GM12878 (cell line): ENCODE measurements around the gene MTSS2. TPM values are rescaled to one million over a fixed set of nuclear protein-coding genes. Genes with fewer than 3 reads are reported as not detected.

Source experiments
- ATAC-seq: fragments of 200-7000 bp; cut with Tn5 transposase; 3 replicates; pipeline ENCODE4 v1.9.1; 2020; ENCODE audit warnings: mild to moderate bottlenecking, moderate library complexity
- BruUV-seq: library from RNA; stranded (reverse); fragments of 400-500 nt; replicated peaks from 2 replicates; lab custom pipeline; 2021; lab: Mats Ljungman, UMichigan
- CTCF ChIA-PET: fragments of 300-600 bp; sonication (Branson Sonifier 250); formaldehyde crosslinking; extraction: SDS; loops from one replicate; lab custom pipeline; 2021; ENCODE audit warnings: inconsistent platforms; lab: Yijun Ruan, JAX
- POLR2A ChIA-PET: fragments of 350-600 bp; formaldehyde crosslinking; extraction: SDS; loops from one replicate; lab custom pipeline; 2021; ENCODE audit warnings: inconsistent platforms; lab: Charles Lee
- RAD21 ChIA-PET: fragments of 300-600 bp; sonication (Branson Sonifier 250); formaldehyde crosslinking; loops from one replicate; lab custom pipeline; 2023; ENCODE audit warnings: antibody characterized with exemption; ENCODE audit not compliant: unreplicated experiment; lab: Charles Lee
- SMC1A ChIA-PET: fragments of 300-600 bp; sonication (Branson Sonifier 250); formaldehyde crosslinking; loops from one replicate; lab custom pipeline; 2023; ENCODE audit not compliant: unreplicated experiment, uncharacterized antibody; lab: Charles Lee
- DNase-seq: peaks from one replicate; pipeline ENCODE4 v3.0.0-alpha.2; 2011; ENCODE audit warnings: low read depth, low spot score
- FAIRE-seq: peaks from 3 replicates; lab custom pipeline; 2011; peaks lifted over from hg19 to GRCh38; lab: Jason Lieb, UNC
- H2AFZ ChIP-seq: 2 replicates; pipeline ENCODE4 v1.6.0; 2011; ENCODE audit warnings: low read depth, low read length, control low read depth; ENCODE audit not compliant: control insufficient read depth
- H3K27ac ChIP-seq: 2 replicates; pipeline ENCODE4 v1.5.1; 2011; ENCODE audit warnings: control low read depth; ENCODE audit not compliant: control insufficient read depth, insufficient read depth
- H3K27me3 ChIP-seq, 2 experiments: replicated peaks in 1 of 2; 2 replicates each; pipeline versions ENCODE4 v1.6.0 to v1.6.1; 2011; ENCODE audit warnings: low read length in 1 of 2; ENCODE audit not compliant: control insufficient read depth in 2 of 2, insufficient read depth in 2 of 2
- H3K36me3 ChIP-seq, 2 experiments: 2 replicates each; pipeline ENCODE4 v1.5.1; 2011; ENCODE audit warnings: low read length in 1 of 2; ENCODE audit not compliant: control insufficient read depth in 2 of 2, insufficient read depth in 2 of 2
- H3K4me1 ChIP-seq: 2 replicates; pipeline ENCODE4 v1.6.1; 2011; ENCODE audit warnings: mild to moderate bottlenecking, low read length, moderate library complexity, mixed read lengths; ENCODE audit not compliant: control insufficient read depth, insufficient read depth
- H3K4me2 ChIP-seq: 2 replicates; pipeline ENCODE4 v1.6.0; 2011; ENCODE audit warnings: control low read depth; ENCODE audit not compliant: control insufficient read depth, insufficient read depth
- H3K4me3 ChIP-seq: fragments of 200-600 bp; sonication (generic); 2 replicates; pipeline ENCODE4 v1.5.1; 2016
- H3K79me2 ChIP-seq: 2 replicates; pipeline ENCODE4 v1.6.0; 2011; ENCODE audit warnings: low read length; ENCODE audit not compliant: control insufficient read depth, insufficient read depth
- H3K9ac ChIP-seq: 2 replicates; pipeline ENCODE4 v1.8.0; 2011; ENCODE audit warnings: low read length, control low read depth, mixed read lengths; ENCODE audit not compliant: control insufficient read depth, insufficient read depth
- H3K9me3 ChIP-seq: replicated peaks from 3 replicates; pipeline ENCODE4 v1.5.1; 2011; ENCODE audit warnings: mild to moderate bottlenecking, low read length; ENCODE audit not compliant: control insufficient read depth, insufficient read depth
- H4K20me1 ChIP-seq: 2 replicates; pipeline ENCODE4 v1.6.0; 2011; ENCODE audit not compliant: control insufficient read depth, insufficient read depth
- ATF7 ChIP-seq: fragments of 450-650 bp; IDR thresholded peaks from 2 replicates; pipeline ENCODE4 v1.6.1; 2016; ENCODE audit warnings: low read depth, mild to moderate bottlenecking
- BHLHE40 ChIP-seq, 2 experiments: fragments of 450-650 bp in 1 of 2; IDR thresholded peaks; 2 replicates each; pipeline ENCODE4 v1.6.1; 2011 to 2017; ENCODE audit warnings: low read depth in 2 of 2, borderline replicate concordance in 1 of 2, improper control_type of control experiment in 1 of 2, low read length in 1 of 2, mild to moderate bottlenecking in 1 of 2
- CHD4 ChIP-seq: fragments of 200-600 bp; sonication (generic); IDR thresholded peaks from 2 replicates; pipeline ENCODE4 v1.6.1; 2016; ENCODE audit warnings: mild to moderate bottlenecking
- ELK1 ChIP-seq: IDR thresholded peaks from 2 replicates; pipeline ENCODE4 v1.6.1; 2012; ENCODE audit warnings: low read depth, low read length, improper control_type of control experiment
- GATAD2B ChIP-seq: fragments of 450-650 bp; conservative IDR thresholded peaks from 2 replicates; pipeline ENCODE4 v1.6.1; 2017; ENCODE audit warnings: low read depth, mild to moderate bottlenecking, moderate library complexity
- SMARCA5 ChIP-seq: fragments of 450-650 bp; IDR thresholded peaks from 2 replicates; pipeline ENCODE4 v1.6.1; 2017; ENCODE audit warnings: mild to moderate bottlenecking
- STAT1 ChIP-seq: fragments of 450-650 bp; conservative IDR thresholded peaks from 2 replicates; pipeline ENCODE4 v1.6.1; 2014; ENCODE audit warnings: antibody characterized with exemption, mild to moderate bottlenecking
- WGBS: methylation state at CpG from one replicate; pipeline ENCODE4 v1.1.6; 2016; ENCODE audit warnings: low lambda C conversion rate; ENCODE audit not compliant: insufficient replicate concordance, insufficient coverage; ENCODE audit errors: missing lambda C conversion rate; 5-methylcytosine and 5-hydroxymethylcytosine counted together
- in situ Hi-C: fragments of 300-500 bp; cut with MboI; formaldehyde crosslinking; loops from 9 replicates; pipeline ENCODE4 v1.14.3; 2018; ENCODE audit warnings: mixed read lengths
- intact Hi-C: fragments of 100-400 bp; cut with micrococcal nuclease; formaldehyde crosslinking; loops from one replicate; pipeline ENCODE4 v1.14.2; 2022; ENCODE audit not compliant: unreplicated experiment
- polyA plus RNA-seq, 11 experiments: library from polyadenylated mRNA; depleted of rRNA in 4 of 11; unstranded in 6 of 11; stranded (reverse) in 5 of 11; fragments of >200 nt; fragmentation: Nextera tagmentation in 4 of 11; fragmentation: Illumina TruSeq in 1 of 11; extraction: Ambion mirVana in 4 of 11; extraction: Trizol in 1 of 11; gene quantifications; 1 replicate in 1 of 11; 2 replicates in 10 of 11; pipeline versions ENCODE4 v1.2.1 to v1.2.3, GENCODE V29; 2011 to 2016; ENCODE audit warnings: inconsistent platforms in 2 of 11, missing spikeins in 2 of 11, low read depth in 1 of 11
- total RNA-seq, 4 experiments: library from RNA; depleted of rRNA in 3 of 4; stranded (reverse); fragments of >200 nt in 3 of 4; fragmentation: Illumina TruSeq in 1 of 4; extraction: Trizol in 1 of 4; gene quantifications; 2 replicates each; pipeline versions ENCODE4 v1.2.1 to v1.2.3, GENCODE V29; 2013 to 2021
- TF ChIP-seq, protein P1 (sequence below): fragments of 450-650 bp; formaldehyde crosslinking; IDR thresholded peaks from 2 replicates; pipeline ENCODE4 v1.5.0; 2022; ENCODE audit warnings: mild to moderate bottlenecking, missing genetic modification characterization
- TF ChIP-seq, protein P2 (sequence below): fragments of 450-650 bp; IDR thresholded peaks from 2 replicates; pipeline ENCODE4 v1.6.1; 2018; ENCODE audit warnings: mild to moderate bottlenecking, low read depth, moderate library complexity; ENCODE audit not compliant: partially characterized antibody

MTSS2 gene
- total and polyA plus RNA-seq, 10 of the 15 experiments (the other 5 are each of a cell fraction or from before 2014, with no cell fraction given), result under 0.01 to 0.51 (median 0.14) TPM; not detected in 4

- TF ChIP-seq, protein P1, sequence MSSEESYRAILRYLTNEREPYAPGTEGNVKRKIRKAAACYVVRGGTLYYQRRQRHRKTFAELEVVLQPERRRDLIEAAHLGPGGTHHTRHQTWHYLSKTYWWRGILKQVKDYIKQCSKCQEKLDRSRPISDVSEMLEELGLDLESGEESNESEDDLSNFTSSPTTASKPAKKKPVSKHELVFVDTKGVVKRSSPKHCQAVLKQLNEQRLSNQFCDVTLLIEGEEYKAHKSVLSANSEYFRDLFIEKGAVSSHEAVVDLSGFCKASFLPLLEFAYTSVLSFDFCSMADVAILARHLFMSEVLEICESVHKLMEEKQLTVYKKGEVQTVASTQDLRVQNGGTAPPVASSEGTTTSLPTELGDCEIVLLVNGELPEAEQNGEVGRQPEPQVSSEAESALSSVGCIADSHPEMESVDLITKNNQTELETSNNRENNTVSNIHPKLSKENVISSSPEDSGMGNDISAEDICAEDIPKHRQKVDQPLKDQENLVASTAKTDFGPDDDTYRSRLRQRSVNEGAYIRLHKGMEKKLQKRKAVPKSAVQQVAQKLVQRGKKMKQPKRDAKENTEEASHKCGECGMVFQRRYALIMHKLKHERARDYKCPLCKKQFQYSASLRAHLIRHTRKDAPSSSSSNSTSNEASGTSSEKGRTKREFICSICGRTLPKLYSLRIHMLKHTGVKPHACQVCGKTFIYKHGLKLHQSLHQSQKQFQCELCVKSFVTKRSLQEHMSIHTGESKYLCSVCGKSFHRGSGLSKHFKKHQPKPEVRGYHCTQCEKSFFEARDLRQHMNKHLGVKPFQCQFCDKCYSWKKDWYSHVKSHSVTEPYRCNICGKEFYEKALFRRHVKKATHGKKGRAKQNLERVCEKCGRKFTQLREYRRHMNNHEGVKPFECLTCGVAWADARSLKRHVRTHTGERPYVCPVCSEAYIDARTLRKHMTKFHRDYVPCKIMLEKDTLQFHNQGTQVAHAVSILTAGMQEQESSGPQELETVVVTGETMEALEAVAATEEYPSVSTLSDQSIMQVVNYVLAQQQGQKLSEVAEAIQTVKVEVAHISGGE (CRISPR knock-in tag), result no peak
- no peak for TF ChIP-seq ELK1
- no peak for TF ChIP-seq ATF7
- no peak for TF ChIP-seq BHLHE40 (IDR thresholded peaks at IDR 0.05; ENCODE audit: borderline replicate concordance in 1 of 2, low read depth in 2 of 2, low read length in 1 of 2)
- TF ChIP-seq SMARCA5, result no peak
- TF ChIP-seq CHD4, result no peak
- TF ChIP-seq STAT1, result no peak
- TF ChIP-seq, all 136 proteins: peak for 0
Measured at GRCh38 chr16:70712942-70713341, 27.1 kb upstream of the MTSS2 start (continued).

DNA sequence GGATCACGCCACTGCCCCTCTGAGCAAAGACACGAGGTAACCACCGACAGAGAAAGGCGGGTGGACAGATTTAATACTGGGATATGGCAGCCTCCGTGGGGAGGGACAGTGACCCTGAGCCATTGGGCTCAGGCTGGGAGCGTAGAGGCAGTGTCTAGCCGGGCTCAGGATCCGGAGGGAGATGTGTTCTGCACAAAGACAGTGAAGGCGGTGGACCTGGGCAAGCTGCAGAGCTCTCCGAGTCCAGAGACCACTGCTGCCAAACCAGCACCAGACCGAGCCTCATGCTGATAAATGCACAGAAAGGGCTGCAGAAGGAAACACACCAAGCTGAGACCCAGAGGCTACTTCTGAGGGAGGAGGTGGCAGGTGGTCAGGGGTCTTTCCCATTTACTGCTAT, 26.5 kb upstream of the MTSS2 start:
- ChIA-PET SMC1A (no interaction called here), POLR2A (no interaction called here), RAD21 (no interaction called here), CTCF (no interaction called here)
- 98% methylated on average over 11 of the region's 11 CpGs for WGBS
- no peak overlapping the region for H3K27ac ChIP-seq
- no peaks in the 10 kb centered on the region for H4K20me1 ChIP-seq
- intact Hi-C loops, result no loop called here
- H3K9ac ChIP-seq, result no peak overlapping the region
- H3K4me3 ChIP-seq, result no peak overlapping the region
- FAIRE-seq (no peak), ATAC-seq (no peak), DNase-seq (no peak)
- in situ Hi-C loops, result no loop called here
- BruUV-seq, result no TSS peak
- H3K36me3 ChIP-seq, result peaks cover 2 to 5% of the 10 kb centered on the region in 2 experiments; a peak in 2 of 4 replicates
- no peaks in the 10 kb centered on the region for H3K9me3 ChIP-seq
- no peaks in the 10 kb centered on the region for H3K79me2 ChIP-seq
- H3K4me2 ChIP-seq, result no peak overlapping the region
- H3K4me1 ChIP-seq, result no peaks in the 10 kb centered on the region
- no peaks in the 10 kb centered on the region for H3K27me3 ChIP-seq
- H2AFZ ChIP-seq, result no peak overlapping the region
- no peak for TF ChIP-seq GATAD2B
- TF ChIP-seq, protein P2, sequence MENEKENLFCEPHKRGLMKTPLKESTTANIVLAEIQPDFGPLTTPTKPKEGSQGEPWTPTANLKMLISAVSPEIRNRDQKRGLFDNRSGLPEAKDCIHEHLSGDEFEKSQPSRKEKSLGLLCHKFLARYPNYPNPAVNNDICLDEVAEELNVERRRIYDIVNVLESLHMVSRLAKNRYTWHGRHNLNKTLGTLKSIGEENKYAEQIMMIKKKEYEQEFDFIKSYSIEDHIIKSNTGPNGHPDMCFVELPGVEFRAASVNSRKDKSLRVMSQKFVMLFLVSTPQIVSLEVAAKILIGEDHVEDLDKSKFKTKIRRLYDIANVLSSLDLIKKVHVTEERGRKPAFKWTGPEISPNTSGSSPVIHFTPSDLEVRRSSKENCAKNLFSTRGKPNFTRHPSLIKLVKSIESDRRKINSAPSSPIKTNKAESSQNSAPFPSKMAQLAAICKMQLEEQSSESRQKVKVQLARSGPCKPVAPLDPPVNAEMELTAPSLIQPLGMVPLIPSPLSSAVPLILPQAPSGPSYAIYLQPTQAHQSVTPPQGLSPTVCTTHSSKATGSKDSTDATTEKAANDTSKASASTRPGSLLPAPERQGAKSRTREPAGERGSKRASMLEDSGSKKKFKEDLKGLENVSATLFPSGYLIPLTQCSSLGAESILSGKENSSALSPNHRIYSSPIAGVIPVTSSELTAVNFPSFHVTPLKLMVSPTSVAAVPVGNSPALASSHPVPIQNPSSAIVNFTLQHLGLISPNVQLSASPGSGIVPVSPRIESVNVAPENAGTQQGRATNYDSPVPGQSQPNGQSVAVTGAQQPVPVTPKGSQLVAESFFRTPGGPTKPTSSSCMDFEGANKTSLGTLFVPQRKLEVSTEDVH, result no peak
